H1 (cell line): ENCODE measurements around the gene ACTN4. TPM values are rescaled to one million over a fixed set of nuclear protein-coding genes. Genes with fewer than 3 reads are reported as not detected.

Source experiments
- CTCF ChIA-PET: fragments of 300-600 bp; sonication (Branson Sonifier 250); formaldehyde crosslinking; loops from one replicate; lab custom pipeline; 2021; ENCODE audit not compliant: partially characterized antibody; lab: Charles Lee
- POLR2A ChIA-PET: fragments of 300-600 bp; sonication (Branson Sonifier 250); formaldehyde crosslinking; loops from one replicate; lab custom pipeline; 2021; ENCODE audit warnings: inconsistent platforms; ENCODE audit not compliant: partially characterized antibody; lab: Charles Lee
- DNase-seq, 2 experiments: peaks; one replicate each; pipeline versions ENCODE4 v3.0.0 to v3.0.0-alpha.2; 2010 to 2022; ENCODE audit warnings: low spot score in 2 of 2, low read depth in 1 of 2, mixed read lengths in 1 of 2
- FAIRE-seq: peaks from 2 replicates; lab custom pipeline; 2011; peaks lifted over from hg19 to GRCh38; lab: Jason Lieb, UNC
- H2AFZ ChIP-seq: 2 replicates; pipeline ENCODE4 v1.8.1; 2012; ENCODE audit warnings: low read length, inconsistent platforms
- H2AK5ac ChIP-seq: 2 replicates; pipeline ENCODE4 v1.6.1; 2013; ENCODE audit warnings: low read depth, low read length
- H2BK120ac ChIP-seq: replicated peaks from 2 replicates; pipeline ENCODE3; 2013; ENCODE audit warnings: low read depth, low read length, inconsistent platforms
- H2BK12ac ChIP-seq: 2 replicates; pipeline ENCODE4 v1.6.1; 2013; ENCODE audit warnings: low read depth, low read length
- H2BK15ac ChIP-seq: 2 replicates; pipeline ENCODE4 v1.6.1; 2013; ENCODE audit warnings: low read length
- H2BK20ac ChIP-seq: 2 replicates; pipeline ENCODE4 v1.6.1; 2013; ENCODE audit warnings: low read length
- H2BK5ac ChIP-seq: 2 replicates; pipeline ENCODE4 v1.6.1; 2013; ENCODE audit warnings: low read depth, low read length
- H3K14ac ChIP-seq: 2 replicates; pipeline ENCODE4 v1.6.1; 2013; ENCODE audit warnings: inconsistent platforms; ENCODE audit not compliant: insufficient read length
- H3K18ac ChIP-seq: 2 replicates; pipeline ENCODE4 v1.6.1; 2013; ENCODE audit warnings: low read length; ENCODE audit errors: extremely low read depth
- H3K23ac ChIP-seq: 2 replicates; pipeline ENCODE4 v1.6.1; 2013; ENCODE audit warnings: inconsistent platforms; ENCODE audit not compliant: insufficient read length
- H3K23me2 ChIP-seq: 2 replicates; pipeline ENCODE4 v1.6.1; 2013; ENCODE audit warnings: low read depth, low read length
- H3K27ac ChIP-seq: 2 replicates; pipeline ENCODE4 v1.6.1; 2011; ENCODE audit warnings: low read depth, low read length, inconsistent platforms
- H3K27me3 ChIP-seq, 4 experiments: replicated peaks in 1 of 4; 1 replicate in 1 of 4; 2 replicates in 3 of 4; pipeline versions ENCODE4 v1.6.1 to v1.8.1; 2011 to 2013; ENCODE audit warnings: low read length in 3 of 4, mild to moderate bottlenecking in 3 of 4, inconsistent platforms in 2 of 4, mixed read lengths in 2 of 4, moderate library complexity in 1 of 4; ENCODE audit not compliant: control insufficient read depth in 3 of 4, insufficient read depth in 3 of 4; ENCODE audit errors: extremely low read depth in 1 of 4
- H3K36me3 ChIP-seq, 4 experiments: 2 replicates each; pipeline versions ENCODE4 v1.6.1 to v1.8.1; 2011 to 2013; ENCODE audit warnings: mild to moderate bottlenecking in 4 of 4, low read length in 3 of 4, moderate library complexity in 2 of 4, control low read depth in 1 of 4, inconsistent platforms in 1 of 4; ENCODE audit not compliant: insufficient read depth in 4 of 4, control insufficient read depth in 2 of 4
- H3K4ac ChIP-seq: replicated peaks from 2 replicates; pipeline ENCODE3; 2013; ENCODE audit warnings: low read length, low read depth, mixed read lengths, inconsistent platforms; ENCODE audit not compliant: insufficient read length
- H3K4me1 ChIP-seq, 4 experiments: replicated peaks in 1 of 4; 1 replicate in 1 of 4; 2 replicates in 3 of 4; pipeline versions ENCODE4 v1.6.1 to v1.8.1; 2011 to 2013; ENCODE audit warnings: low read length in 3 of 4, inconsistent platforms in 2 of 4, mixed read lengths in 1 of 4; ENCODE audit not compliant: insufficient read depth in 4 of 4, control insufficient read depth in 3 of 4
- H3K4me2 ChIP-seq, 2 experiments: 2 replicates each; pipeline versions ENCODE4 v1.6.1 to v1.8.1; 2011 to 2013; ENCODE audit warnings: low read depth in 2 of 2, low read length in 2 of 2, control low read depth in 1 of 2, inconsistent platforms in 1 of 2, mild to moderate bottlenecking in 1 of 2; ENCODE audit not compliant: insufficient read depth in 1 of 2
- H3K4me3 ChIP-seq, 4 experiments: fragments of 200-600, 300-600 bp in 1 of 4; sonication (generic), shearing (Covaris generic), sonication (Bioruptor Twin) in 1 of 4; 2 replicates each; pipeline versions ENCODE4 v1.5.1 to v1.8.1; 2011 to 2016; ENCODE audit warnings: low read length in 4 of 4, low read depth in 3 of 4, control low read depth in 2 of 4, inconsistent platforms in 2 of 4, mild to moderate bottlenecking in 2 of 4, mixed read lengths in 1 of 4, moderate library complexity in 1 of 4; ENCODE audit not compliant: insufficient read depth in 2 of 4; ENCODE audit errors: extremely low read depth in 1 of 4
- H3K56ac ChIP-seq: replicated peaks from 2 replicates; pipeline ENCODE3; 2013; ENCODE audit warnings: low read depth, mild to moderate bottlenecking, mixed read lengths, low read length, inconsistent platforms; ENCODE audit not compliant: insufficient read length
- H3K79me1 ChIP-seq: 2 replicates; pipeline ENCODE4 v1.6.1; 2013; ENCODE audit warnings: low read depth, low read length, control low read depth
- H3K79me2 ChIP-seq, 2 experiments: 2 replicates each; pipeline versions ENCODE4 v1.6.1 to v1.8.1; 2012 to 2013; ENCODE audit warnings: low read length in 2 of 2, mild to moderate bottlenecking in 2 of 2, inconsistent platforms in 1 of 2; ENCODE audit not compliant: insufficient read depth in 2 of 2, control insufficient read depth in 1 of 2
- H3K9ac ChIP-seq, 4 experiments: replicated peaks in 1 of 4; 1 replicate in 1 of 4; 2 replicates in 3 of 4; pipeline versions ENCODE4 v1.6.1 to v1.8.1; 2011 to 2013; ENCODE audit warnings: low read depth in 3 of 4, low read length in 3 of 4, control low read depth in 2 of 4, mild to moderate bottlenecking in 2 of 4, moderate library complexity in 2 of 4, inconsistent platforms in 1 of 4; ENCODE audit errors: extremely low read depth in 1 of 4
- H3K9me3 ChIP-seq, 2 experiments: 2 replicates each; pipeline versions ENCODE4 v1.6.1 to v1.8.1; 2012 to 2013; ENCODE audit warnings: mild to moderate bottlenecking in 2 of 2, moderate library complexity in 2 of 2, control low read depth in 1 of 2, inconsistent platforms in 1 of 2, low read depth in 1 of 2, low read length in 1 of 2, mixed read lengths in 1 of 2; ENCODE audit not compliant: insufficient read depth in 2 of 2
- H4K20me1 ChIP-seq, 2 experiments: replicated peaks in 1 of 2; 2 replicates each; pipeline versions ENCODE3 to v1.8.1; 2011 to 2013; ENCODE audit warnings: inconsistent platforms in 2 of 2, low read length in 2 of 2, mild to moderate bottlenecking in 1 of 2; ENCODE audit not compliant: insufficient read depth in 2 of 2, control insufficient read depth in 1 of 2
- H4K5ac ChIP-seq: 2 replicates; pipeline ENCODE4 v1.6.1; 2013; ENCODE audit warnings: low read length, low read depth, mixed read lengths, inconsistent platforms; ENCODE audit not compliant: insufficient read length
- H4K8ac ChIP-seq: 2 replicates; pipeline ENCODE4 v1.8.0; 2013; ENCODE audit warnings: mild to moderate bottlenecking, moderate library complexity, low read length, inconsistent platforms; ENCODE audit not compliant: insufficient read depth; ENCODE audit errors: extremely low read depth
- H4K91ac ChIP-seq: replicated peaks from 2 replicates; pipeline ENCODE3; 2013; ENCODE audit warnings: low read length, mixed read lengths, inconsistent platforms; ENCODE audit not compliant: insufficient read length
- BCL11A ChIP-seq, 2 experiments: IDR thresholded peaks; one replicate each; pipeline ENCODE4 v1.6.1; 2011; ENCODE audit warnings: low read depth in 2 of 2, low read length in 2 of 2, mild to moderate bottlenecking in 2 of 2
- EGR1 ChIP-seq: IDR thresholded peaks from 2 replicates; pipeline ENCODE4 v1.6.1; 2011; ENCODE audit warnings: low read depth, low read length, borderline replicate concordance
- NRF1 ChIP-seq: IDR thresholded peaks from 2 replicates; pipeline ENCODE4 v1.6.1; 2011; ENCODE audit warnings: mild to moderate bottlenecking, low read depth, low read length, improper control_type of control experiment
- POLR2A ChIP-seq, 2 experiments: IDR thresholded peaks; 1 replicate in 1 of 2; 2 replicates in 1 of 2; pipeline ENCODE4 v1.6.1; 2011; ENCODE audit warnings: low read depth in 2 of 2, low read length in 2 of 2, mild to moderate bottlenecking in 2 of 2; ENCODE audit errors: control extremely low read depth in 1 of 2
- POU5F1 ChIP-seq: IDR thresholded peaks from 2 replicates; pipeline ENCODE4 v1.6.1; 2011; ENCODE audit warnings: low read depth, mild to moderate bottlenecking, low read length, moderate library complexity
- RNF2 ChIP-seq: fragments of 200-900, 300-1000 bp; sonication (generic); IDR thresholded peaks from 2 replicates; pipeline ENCODE4 v1.7.1; 2016; ENCODE audit warnings: borderline replicate concordance, low read depth, mild to moderate bottlenecking, antibody characterized with exemption, low read length; ENCODE audit not compliant: poor library complexity, severe bottlenecking; ENCODE audit errors: missing control alignments
- SIN3A ChIP-seq, 2 experiments: IDR thresholded peaks in 1 of 2; conservative IDR thresholded peaks in 1 of 2; 2 replicates each; pipeline ENCODE4 v1.6.1; 2011 to 2012; ENCODE audit warnings: low read length in 2 of 2, improper control_type of control experiment in 1 of 2, low read depth in 1 of 2, mild to moderate bottlenecking in 1 of 2
- TAF1 ChIP-seq: IDR thresholded peaks from 2 replicates; pipeline ENCODE4 v1.6.1; 2011; ENCODE audit warnings: mild to moderate bottlenecking, low read depth, low read length
- WGBS, 2 experiments: shearing (Covaris generic) in 1 of 2; methylation state at CpG; one replicate each; pipeline versions ENCODE4 v1.1.6 to v1.1.7; 2013 to 2015; ENCODE audit warnings: low lambda C conversion rate in 2 of 2, mixed read lengths in 2 of 2, inconsistent platforms in 1 of 2, low coverage in 1 of 2, missing lambda C conversion rate in 1 of 2; ENCODE audit not compliant: insufficient replicate concordance in 2 of 2, insufficient coverage in 1 of 2, insufficient read length in 1 of 2; ENCODE audit errors: extremely low coverage in 1 of 2, missing lambda C conversion rate in 1 of 2; 5-methylcytosine and 5-hydroxymethylcytosine counted together
- polyA plus RNA-seq, 7 experiments: library from polyadenylated mRNA; depleted of rRNA in 3 of 7; stranded (reverse) in 5 of 7; unstranded in 2 of 7; fragments of >200 nt in 5 of 7; fragments of 200-250 nt in 2 of 7; gene quantifications; 1 replicate in 5 of 7; 2 replicates in 1 of 7; 4 replicates in 1 of 7; pipeline versions ENCODE4 v1.2.1 to v1.2.3, GENCODE V29; 2011 to 2013; ENCODE audit warnings: missing spikeins in 2 of 7, mixed read lengths in 2 of 7
- total RNA-seq: library from RNA; stranded (reverse); fragmentation: NEBNext Ultra II Directional; extraction: Animal tissue kit (Norgen Biotek cat#: 25700); gene quantifications from 2 replicates; pipeline ENCODE4 v1.2.1, GENCODE V29; 2021
- TF ChIP-seq, protein P1 (sequence below), 3 experiments: IDR thresholded peaks; 1 replicate in 2 of 3; 2 replicates in 1 of 3; pipeline versions ENCODE4 v1.5.1 to v1.6.1; 2011; ENCODE audit warnings: low read length in 3 of 3, mild to moderate bottlenecking in 3 of 3, inconsistent platforms in 2 of 3, low read depth in 1 of 3, moderate library complexity in 1 of 3; ENCODE audit not compliant: insufficient read depth in 1 of 3; ENCODE audit errors: control extremely low read depth in 1 of 3
- TF ChIP-seq, protein P2 (sequence below): IDR thresholded peaks from 2 replicates; pipeline ENCODE4 v1.6.1; 2012; ENCODE audit warnings: inconsistent platforms

Gene ACTN4
- total and polyA plus RNA-seq, 2 of the 8 experiments (the other 6 are each of a cell fraction or from before 2014, with no cell fraction given) = 211 to 520 TPM

- no peaks in the 10 kb centered on the region for H3K9me3 ChIP-seq
- 0 out of 2 replicates have a peak within 1 kb of the TSS, but pooled peaks have one; percentile 24 for H3K18ac ChIP-seq
- no peak within 1 kb of the TSS for H2BK5ac ChIP-seq
- H3K56ac ChIP-seq = no peak within 1 kb of the TSS
- no peak within 1 kb of the TSS for H2AK5ac ChIP-seq
- H4K91ac ChIP-seq = no peak within 1 kb of the TSS
- no peak within 1 kb of the TSS for H2BK20ac ChIP-seq
- H3K27me3 ChIP-seq = no peaks in the 10 kb centered on the region; a peak in 1 of 7 replicates
- no peak within 1 kb of the TSS for H3K9ac ChIP-seq
- H3K4me2 ChIP-seq = no peak within 1 kb of the TSS
- H2AFZ ChIP-seq = no peak within 1 kb of the TSS
- H4K20me1 ChIP-seq = no peaks in the 10 kb centered on the region
- H2BK12ac ChIP-seq = no peak within 1 kb of the TSS
- H3K23ac ChIP-seq = no peak within 1 kb of the TSS
- FAIRE-seq (no peak), DNase-seq (no peak)
- H3K79me1 ChIP-seq = no peaks in the 10 kb centered on the region
- no peak within 1 kb of the TSS; the same call in 1 of the 2 replicates for H4K8ac ChIP-seq
- H3K14ac ChIP-seq = no peak within 1 kb of the TSS
- ChIA-PET CTCF (no interaction called here), POLR2A (interaction anchor here (1.0 to 1.6 kb wide), 2 partner anchors 19 to 58 kb away, joined by 3 to 5 read pairs; partner anchors contain the start of gene ECH1)
- no peak within 1 kb of the TSS for H2BK15ac ChIP-seq
- 87% methylated on average over 6 of the region's 14 CpGs; no CpG with 5 or more reads in 1 of the 2 experiments for WGBS, 2 experiments
- H2BK120ac ChIP-seq = no peak within 1 kb of the TSS
- no peaks in the 10 kb centered on the region for H3K4me1 ChIP-seq
- H3K23me2 ChIP-seq = no peaks in the 10 kb centered on the region
- H3K4me3 ChIP-seq = no peak within 1 kb of the TSS
- no peak within 1 kb of the TSS for H4K5ac ChIP-seq
- no peak within 1 kb of the TSS for H3K27ac ChIP-seq
- H3K79me2 ChIP-seq = no peaks in the 10 kb centered on the region
- H3K36me3 ChIP-seq = no peaks in the 10 kb centered on the region
- H3K4ac ChIP-seq = no peak within 1 kb of the TSS
- TF ChIP-seq NRF1 (no peak), TAF1 (no peak), POU5F1 (no peak), BCL11A (IDR thresholded peaks at IDR 0.05; ENCODE audit: low read depth in 2 of 2, low read length in 2 of 2) (no peak), EGR1 (no peak), SIN3A (conservative IDR thresholded peaks at IDR 0.05 in 1 of 2, IDR thresholded peaks at IDR 0.05 in 1 of 2; ENCODE audit: low read depth in 1 of 2, low read length in 2 of 2) (no peak), POLR2A (IDR thresholded peaks at IDR 0.05; ENCODE audit: control extremely low read depth in 1 of 2, low read depth in 2 of 2, low read length in 2 of 2) (no peak), RNF2 (no peak)
- TF ChIP-seq, protein P1, sequence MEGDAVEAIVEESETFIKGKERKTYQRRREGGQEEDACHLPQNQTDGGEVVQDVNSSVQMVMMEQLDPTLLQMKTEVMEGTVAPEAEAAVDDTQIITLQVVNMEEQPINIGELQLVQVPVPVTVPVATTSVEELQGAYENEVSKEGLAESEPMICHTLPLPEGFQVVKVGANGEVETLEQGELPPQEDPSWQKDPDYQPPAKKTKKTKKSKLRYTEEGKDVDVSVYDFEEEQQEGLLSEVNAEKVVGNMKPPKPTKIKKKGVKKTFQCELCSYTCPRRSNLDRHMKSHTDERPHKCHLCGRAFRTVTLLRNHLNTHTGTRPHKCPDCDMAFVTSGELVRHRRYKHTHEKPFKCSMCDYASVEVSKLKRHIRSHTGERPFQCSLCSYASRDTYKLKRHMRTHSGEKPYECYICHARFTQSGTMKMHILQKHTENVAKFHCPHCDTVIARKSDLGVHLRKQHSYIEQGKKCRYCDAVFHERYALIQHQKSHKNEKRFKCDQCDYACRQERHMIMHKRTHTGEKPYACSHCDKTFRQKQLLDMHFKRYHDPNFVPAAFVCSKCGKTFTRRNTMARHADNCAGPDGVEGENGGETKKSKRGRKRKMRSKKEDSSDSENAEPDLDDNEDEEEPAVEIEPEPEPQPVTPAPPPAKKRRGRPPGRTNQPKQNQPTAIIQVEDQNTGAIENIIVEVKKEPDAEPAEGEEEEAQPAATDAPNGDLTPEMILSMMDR (IDR thresholded peaks at IDR 0.05; ENCODE audit: control extremely low read depth in 1 of 3, insufficient read depth in 1 of 3, low read depth in 1 of 3, low read length in 3 of 3) = no peak
- TF ChIP-seq, protein P2, sequence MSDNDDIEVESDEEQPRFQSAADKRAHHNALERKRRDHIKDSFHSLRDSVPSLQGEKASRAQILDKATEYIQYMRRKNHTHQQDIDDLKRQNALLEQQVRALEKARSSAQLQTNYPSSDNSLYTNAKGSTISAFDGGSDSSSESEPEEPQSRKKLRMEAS = no peak
Observed at GRCh38 chr19:38773469-38774177, 126.2 kb downstream of the ACTN4 start, which contains the start of gene LGALS7. Gene LGALS7 (minus strand): TSS chr19:38773517. CDS start chr19:38773492, 25 bp downstream.
